Measurements from ENCODE around the gene FHIP2A. TPM values are rescaled to one million over a fixed set of nuclear protein-coding genes. Genes with fewer than 3 reads are reported as not detected.
A peak's percentile ranks its signal among the peaks of the same experiment; 100 is the strongest.
"Not testable (repeated sequence)": the region's sequence is repeated elsewhere in the genome, so short reads cannot be mapped to it uniquely, and the experiment has no call there.

Gene FHIP2A
- 10.2 and 11.8 TPM in 2 replicates for total RNA-seq (2014; rRNA removed; shearing (Covaris generic); ENCODE audit: low replicate concordance)

GRCh38 chr10:114821293-114821914 lies at the start of gene FHIP2A:
Gene FHIP2A, plus strand, starts transcription at chr10:114821780. Its CDS starts 299 bp downstream, at chr10:114822079.
- in situ Hi-C loops (cut with HindIII; ENCODE audit: low pct_unique_long_range_greater_than_20kb, low sequenced_read_pairs): no loop called here
- DNase-seq (ENCODE audit: low read depth): peak; percentile 75

GRCh38 chr10:114772496-114773196 lies 48.9 kb upstream of the FHIP2A start:
- in situ Hi-C loops (cut with HindIII; ENCODE audit: low pct_unique_long_range_greater_than_20kb, low sequenced_read_pairs): no loop called here
- no peak for DNase-seq (ENCODE audit: low read depth)

- in situ Hi-C loops (cut with HindIII; ENCODE audit: low pct_unique_long_range_greater_than_20kb, low sequenced_read_pairs): no loop called here
- no peak for DNase-seq (ENCODE audit: low read depth)
Observed at GRCh38 chr10:114773197-114773532, 48.4 kb upstream of the FHIP2A start.

GRCh38 chr10:114775082-114775481 lies 46.5 kb upstream of the FHIP2A start:
- DNase-seq (ENCODE audit: low read depth); in situ Hi-C loops (cut with HindIII; ENCODE audit: low pct_unique_long_range_greater_than_20kb, low sequenced_read_pairs): not testable (repeated sequence)

- in situ Hi-C loops (cut with HindIII; ENCODE audit: low pct_unique_long_range_greater_than_20kb, low sequenced_read_pairs): no loop called here
- no peak for DNase-seq (ENCODE audit: low read depth)
Observed at GRCh38 chr10:114777415-114777814, 44.2 kb upstream of the FHIP2A start.

GRCh38 chr10:114779803-114780576 lies 41.6 kb upstream of the FHIP2A start:
- in situ Hi-C loops (cut with HindIII; ENCODE audit: low pct_unique_long_range_greater_than_20kb, low sequenced_read_pairs): no loop called here
- peak; percentile 90 for DNase-seq (ENCODE audit: low read depth)

GRCh38 chr10:114780577-114781184 lies 40.9 kb upstream of the FHIP2A start:
- no peak for DNase-seq (ENCODE audit: low read depth)
- in situ Hi-C loops (cut with HindIII; ENCODE audit: low pct_unique_long_range_greater_than_20kb, low sequenced_read_pairs): no loop called here

- no peak for DNase-seq (ENCODE audit: low read depth)
- in situ Hi-C loops (cut with HindIII; ENCODE audit: low pct_unique_long_range_greater_than_20kb, low sequenced_read_pairs): no loop called here
Observed at GRCh38 chr10:114782666-114783065, 38.9 kb upstream of the FHIP2A start.

- DNase-seq (ENCODE audit: low read depth): no peak
- in situ Hi-C loops (cut with HindIII; ENCODE audit: low pct_unique_long_range_greater_than_20kb, low sequenced_read_pairs): no loop called here
Observed at GRCh38 chr10:114783686-114784085, 37.9 kb upstream of the FHIP2A start.

GRCh38 chr10:114786492-114786891 lies 35.1 kb upstream of the FHIP2A start:
- peak; percentile 50 for DNase-seq (ENCODE audit: low read depth)
- in situ Hi-C loops (cut with HindIII; ENCODE audit: low pct_unique_long_range_greater_than_20kb, low sequenced_read_pairs): not testable (repeated sequence)

GRCh38 chr10:114787131-114787530 lies 34.4 kb upstream of the FHIP2A start:
- in situ Hi-C loops (cut with HindIII; ENCODE audit: low pct_unique_long_range_greater_than_20kb, low sequenced_read_pairs); DNase-seq (ENCODE audit: low read depth): not testable (repeated sequence)

- in situ Hi-C loops (cut with HindIII; ENCODE audit: low pct_unique_long_range_greater_than_20kb, low sequenced_read_pairs): loop anchor here (5.0 kb wide), 1 partner anchor 66 kb away; no protein-coding TSS in a partner anchor
- DNase-seq (ENCODE audit: low read depth): no peak
Observed at GRCh38 chr10:114791768-114792167, 29.8 kb upstream of the FHIP2A start.

GRCh38 chr10:114795039-114795438 lies 26.5 kb upstream of the FHIP2A start:
- no peak for DNase-seq (ENCODE audit: low read depth)
- in situ Hi-C loops (cut with HindIII; ENCODE audit: low pct_unique_long_range_greater_than_20kb, low sequenced_read_pairs): no loop called here

GRCh38 chr10:114800361-114800760 lies 21.2 kb upstream of the FHIP2A start:
- DNase-seq (ENCODE audit: low read depth): no peak
- in situ Hi-C loops (cut with HindIII; ENCODE audit: low pct_unique_long_range_greater_than_20kb, low sequenced_read_pairs): no loop called here

GRCh38 chr10:114801411-114801813 lies 20.2 kb upstream of the FHIP2A start:
- in situ Hi-C loops (cut with HindIII; ENCODE audit: low pct_unique_long_range_greater_than_20kb, low sequenced_read_pairs): no loop called here
- DNase-seq (ENCODE audit: low read depth): no peak

- in situ Hi-C loops (cut with HindIII; ENCODE audit: low pct_unique_long_range_greater_than_20kb, low sequenced_read_pairs): no loop called here
- DNase-seq (ENCODE audit: low read depth): no peak
Observed at GRCh38 chr10:114802177-114802576, 19.4 kb upstream of the FHIP2A start.

GRCh38 chr10:114806562-114807391 lies 14.8 kb upstream of the FHIP2A start:
- in situ Hi-C loops (cut with HindIII; ENCODE audit: low pct_unique_long_range_greater_than_20kb, low sequenced_read_pairs): no loop called here
- no peak for DNase-seq (ENCODE audit: low read depth)

- no peak for DNase-seq (ENCODE audit: low read depth)
- in situ Hi-C loops (cut with HindIII; ENCODE audit: low pct_unique_long_range_greater_than_20kb, low sequenced_read_pairs): no loop called here
Observed at GRCh38 chr10:114808982-114809381, 12.6 kb upstream of the FHIP2A start.

Data from Caki2 (cell line).